ENCODE results near the gene MOGAT3. TPM values are rescaled to one million over a fixed set of nuclear protein-coding genes. Genes with fewer than 3 reads are reported as not detected.

MOGAT3 gene
- total RNA-seq, 1 donor from 2014 or later = not detected

DNA sequence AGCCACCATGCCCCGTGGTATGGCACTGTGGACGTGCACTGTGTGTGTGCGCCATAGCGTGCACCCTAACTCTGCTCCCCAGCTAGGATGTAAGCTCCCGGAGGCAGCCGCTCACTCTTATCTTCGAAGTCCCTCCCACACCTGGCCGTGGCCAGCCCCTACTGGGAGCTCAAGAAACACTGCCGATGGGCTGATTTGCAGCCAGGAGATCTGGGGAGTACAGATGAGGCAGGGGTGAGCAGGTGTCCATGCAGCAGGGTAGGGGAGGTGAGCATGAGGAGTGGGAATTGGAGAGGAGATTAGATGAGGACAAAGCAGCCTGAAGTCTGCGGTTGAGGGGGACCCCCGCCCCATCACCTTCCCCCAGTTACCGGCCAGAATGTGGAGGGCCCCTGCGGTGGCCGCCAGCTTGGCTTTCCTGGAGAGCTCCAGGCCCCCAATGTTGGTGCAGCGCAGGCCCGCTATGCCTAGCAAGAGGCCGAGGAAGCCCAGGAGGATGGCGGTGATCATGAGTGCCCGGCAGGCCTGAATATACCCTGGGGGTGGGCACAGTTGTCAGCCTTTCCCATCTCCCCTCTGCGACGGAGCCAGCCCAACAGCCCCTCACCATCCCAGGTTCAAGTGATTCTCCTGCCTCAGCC lies 33.2 kb upstream of the MOGAT3 start:
- no peak for DNase-seq

DNA sequence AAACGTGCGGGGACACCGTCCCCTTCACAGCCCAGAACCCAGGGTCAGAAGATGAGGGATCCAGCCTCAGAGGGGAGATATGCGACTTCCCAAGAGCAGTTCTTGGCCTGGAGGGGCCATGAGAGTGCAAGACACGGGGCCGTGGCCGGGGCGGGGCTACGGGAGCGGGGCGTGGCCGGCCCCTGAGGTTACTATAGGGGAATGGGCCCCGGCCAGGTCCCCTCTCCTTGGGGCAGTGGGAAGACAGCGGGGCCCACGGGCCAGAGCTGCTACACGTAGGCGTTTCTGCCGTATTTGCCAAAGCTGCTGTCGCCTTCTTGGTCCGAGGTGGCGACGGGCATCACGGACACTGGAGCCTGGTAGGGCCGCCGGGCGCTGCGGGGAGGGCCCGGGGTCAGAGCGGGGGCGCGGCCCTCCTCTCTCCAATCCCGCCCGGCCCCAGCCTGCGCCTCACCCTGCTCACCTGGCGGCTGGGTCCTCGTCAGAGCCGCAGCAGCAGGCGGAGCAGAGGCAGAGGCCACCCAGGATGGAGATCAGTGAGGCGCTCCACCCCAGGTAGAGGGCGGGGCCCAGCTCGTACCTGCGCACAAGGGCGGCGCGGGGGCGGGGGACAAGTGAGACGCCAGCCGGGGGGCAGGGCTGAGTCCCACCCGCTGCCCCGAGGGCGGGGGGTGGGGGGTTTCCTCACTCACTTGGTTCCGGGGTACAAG lies 31.5 kb upstream of the MOGAT3 start:
- peak; percentile 37 for DNase-seq

DNA sequence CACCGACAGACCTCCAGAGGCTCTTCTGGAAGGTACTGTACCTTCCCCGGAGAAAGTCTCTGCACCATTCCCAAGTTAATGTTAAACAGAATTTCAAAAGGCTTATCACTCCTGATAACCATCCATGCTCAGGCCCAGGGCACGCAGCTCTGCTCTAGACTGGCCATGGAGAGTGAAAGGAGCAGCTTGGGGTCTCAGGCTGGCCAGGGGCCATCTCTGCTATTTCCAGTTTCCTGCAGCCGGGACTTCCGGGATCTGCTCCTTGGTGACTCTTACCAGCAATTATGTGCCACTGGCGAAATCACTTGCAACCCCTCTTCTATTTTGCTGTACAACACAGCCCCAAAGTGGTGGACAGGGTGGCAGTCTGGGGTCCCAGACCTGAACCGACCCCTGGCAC lies 30.8 kb upstream of the MOGAT3 start:
- DNase-seq = no peak

DNA sequence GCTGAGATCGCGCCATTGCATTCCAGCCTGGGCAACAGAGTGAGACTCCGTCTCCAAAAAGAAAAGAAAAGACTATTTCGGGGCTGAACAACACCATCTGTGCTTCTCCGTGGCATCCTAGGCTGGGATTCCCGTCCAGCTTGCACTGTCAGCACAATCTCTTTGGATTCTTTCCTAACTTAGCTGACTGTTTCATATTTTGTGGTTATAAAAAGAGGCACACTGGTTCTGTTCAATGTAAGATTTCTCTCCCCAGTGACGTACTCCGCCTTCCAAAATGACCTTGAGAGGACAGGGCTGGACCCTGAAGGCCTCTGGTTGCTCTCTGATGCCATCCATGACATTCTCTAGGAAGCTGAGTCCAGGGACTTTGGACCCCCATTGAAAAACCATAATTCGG lies 25.9 kb upstream of the MOGAT3 start:
- DNase-seq = no peak

DNA sequence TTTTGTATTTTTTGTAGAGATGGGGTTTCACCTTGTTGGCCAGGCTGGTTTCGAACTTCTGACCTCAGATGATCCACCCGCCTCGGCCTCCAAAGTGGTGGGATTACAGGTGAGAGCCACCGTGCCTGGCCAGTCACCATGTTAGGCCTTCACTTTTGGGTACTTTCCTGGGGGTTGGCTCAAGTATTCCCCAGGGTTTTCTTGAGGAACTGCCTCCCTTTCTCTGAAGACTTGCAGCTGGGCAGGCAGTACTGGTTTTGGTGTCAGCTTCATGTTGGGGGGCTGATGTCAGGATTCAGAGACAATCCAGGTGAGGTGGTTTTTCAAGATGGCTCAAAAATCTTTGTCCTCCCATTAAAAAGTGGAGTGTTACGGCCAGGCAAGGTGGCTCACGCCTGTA lies 24.8 kb upstream of the MOGAT3 start:
- no peak for DNase-seq

DNA sequence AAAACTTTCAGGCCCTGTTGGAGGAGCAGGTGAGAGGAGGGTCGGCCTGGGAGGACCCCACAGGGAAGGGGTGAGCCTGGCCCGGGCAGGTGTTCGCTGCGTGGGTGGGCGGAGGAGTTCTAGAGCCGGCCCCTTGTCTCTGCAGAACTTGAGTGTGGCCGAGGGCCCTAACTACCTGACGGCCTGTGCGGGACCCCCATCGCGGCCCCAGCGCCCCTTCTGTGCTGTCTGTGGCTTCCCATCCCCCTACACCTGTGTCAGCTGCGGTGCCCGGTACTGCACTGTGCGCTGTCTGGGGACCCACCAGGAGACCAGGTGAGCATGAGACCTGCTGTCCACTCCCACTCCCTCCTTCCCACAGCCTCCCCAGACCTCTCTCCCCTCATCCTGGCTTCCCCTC lies 22.7 kb upstream of the MOGAT3 start:
- no peak for DNase-seq

DNA sequence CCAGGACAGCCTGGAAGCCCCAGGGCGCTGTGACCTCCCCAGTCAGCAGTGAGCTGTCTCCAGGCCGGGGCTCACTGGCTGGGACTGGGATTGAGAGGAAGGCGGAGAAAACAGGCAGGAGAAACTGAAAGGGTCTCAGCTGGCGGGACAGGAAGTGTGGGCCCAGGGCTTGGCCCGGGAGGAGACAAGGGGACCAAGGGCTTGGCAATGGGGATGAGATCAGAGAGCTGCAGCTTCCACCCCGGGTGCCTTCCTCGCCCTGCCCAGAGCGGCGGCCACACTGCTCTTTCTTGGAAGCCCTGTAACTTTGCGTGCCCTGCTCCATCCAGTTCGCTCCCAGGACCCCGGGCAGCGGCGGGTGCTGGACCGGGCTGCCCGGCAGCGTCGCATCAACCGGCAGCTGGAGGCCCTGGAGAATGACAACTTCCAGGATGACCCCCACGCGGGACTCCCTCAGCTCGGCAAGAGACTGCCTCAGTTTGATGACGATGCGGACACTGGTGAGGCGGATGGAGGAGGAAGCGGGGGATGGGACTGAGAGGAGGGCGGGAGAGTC lies 21.5 kb upstream of the MOGAT3 start:
- no peak for DNase-seq

DNA sequence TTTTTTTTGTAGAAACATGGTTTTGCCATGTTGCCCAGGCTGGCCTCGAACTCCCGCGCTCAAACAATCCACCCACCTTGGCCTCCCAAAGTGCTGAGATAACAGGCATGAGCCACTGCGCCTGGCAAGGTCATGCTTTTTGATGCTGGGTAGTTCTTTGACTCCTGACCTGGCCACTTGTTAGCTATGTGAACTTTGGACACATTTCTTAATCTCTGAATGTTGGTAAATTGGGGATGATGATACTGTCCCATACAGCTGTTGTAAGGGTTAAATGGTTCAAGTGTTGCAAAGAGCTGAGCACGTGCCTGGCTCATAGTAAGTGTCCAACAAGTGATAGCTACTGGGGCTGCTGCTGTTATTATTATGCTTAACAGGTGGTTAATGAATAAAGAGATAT lies 19.5 kb upstream of the MOGAT3 start:
- no peak for DNase-seq

DNA sequence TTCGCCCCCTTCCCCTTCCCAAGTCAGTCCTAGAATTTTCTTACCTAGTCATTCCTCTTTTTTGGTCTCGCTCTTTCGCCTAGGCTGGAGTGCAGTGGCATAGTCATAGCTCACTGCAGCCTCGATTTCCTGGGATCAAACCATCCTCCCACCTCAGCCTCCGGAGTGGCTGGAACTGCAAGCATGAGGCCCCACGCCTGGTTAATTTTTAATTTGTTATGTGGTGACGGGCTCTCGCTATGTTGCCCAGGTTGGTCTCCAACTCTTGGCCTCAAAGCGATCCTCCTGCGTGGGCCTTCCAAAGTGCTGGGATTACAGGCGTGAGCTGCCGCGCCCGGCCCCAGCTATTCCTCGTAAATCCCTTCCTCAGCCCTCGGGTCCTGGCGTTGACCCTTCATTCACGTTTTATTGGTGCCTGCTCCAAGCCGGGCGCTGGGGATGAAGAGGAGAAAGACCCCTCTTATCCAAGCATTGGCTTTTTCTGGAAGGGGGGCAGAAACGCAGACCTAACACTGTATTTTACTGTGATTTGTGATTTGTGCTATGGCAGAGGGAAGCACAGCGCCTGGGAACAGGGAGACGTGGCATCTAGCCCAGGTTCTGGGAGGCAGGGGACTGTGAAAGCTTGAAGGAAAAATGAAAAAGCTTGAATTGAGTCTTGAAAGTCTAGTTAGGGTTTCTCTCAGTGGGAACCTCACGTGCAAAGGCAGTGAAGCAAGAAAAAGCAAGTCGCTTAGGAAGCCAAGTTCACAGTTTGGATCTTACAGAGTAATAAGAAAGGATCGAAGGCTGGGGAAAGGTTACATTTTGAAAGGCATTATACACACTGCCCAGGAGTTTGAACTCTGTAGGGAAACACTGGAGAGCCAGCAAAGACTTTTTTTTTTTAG lies 17.6 kb upstream of the MOGAT3 start:
- no peak for DNase-seq

DNA sequence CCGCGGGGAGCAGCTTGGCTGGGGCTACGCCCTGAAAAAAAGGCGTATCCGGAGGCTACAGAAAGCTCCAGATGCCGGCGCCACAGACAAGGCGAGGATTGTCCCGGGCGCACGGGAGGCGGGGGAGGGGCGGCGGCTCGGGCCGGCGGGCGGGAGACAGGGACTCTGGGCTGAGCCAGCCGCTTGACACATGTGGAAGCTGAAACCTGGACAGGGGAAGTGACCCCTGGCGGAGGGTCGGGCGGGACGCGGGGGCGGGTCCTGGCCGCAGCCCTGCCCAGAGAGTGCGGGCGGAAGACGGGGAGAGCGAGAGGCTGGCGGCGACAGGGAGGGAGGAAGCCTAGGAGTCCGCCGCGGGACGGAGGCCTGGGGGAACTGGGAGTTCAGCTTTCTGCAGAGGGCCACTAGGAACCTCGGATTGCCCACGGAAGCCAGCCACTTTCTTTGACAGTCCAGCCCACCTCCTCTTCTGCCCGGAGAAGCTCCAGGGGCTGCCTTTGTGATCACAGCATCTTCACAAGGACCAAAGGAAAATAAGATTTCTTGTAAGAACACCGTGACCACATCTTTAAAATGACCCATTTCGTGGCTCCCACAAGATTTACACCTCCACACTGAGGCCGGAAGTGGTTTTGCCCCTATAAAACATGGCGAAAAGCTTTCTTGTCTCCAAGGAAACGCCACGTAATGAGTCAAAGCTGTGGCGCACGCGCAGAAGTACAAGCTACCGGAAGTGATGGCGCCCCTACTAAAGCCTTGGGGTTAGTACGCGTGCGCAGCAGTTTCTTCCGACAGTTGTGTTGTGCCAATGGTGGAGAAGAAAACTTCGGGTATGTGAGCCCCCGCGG lies 16.8 kb upstream of the MOGAT3 start, which contains the start of the genes PLOD3 and ZNHIT1:
PLOD3 (minus strand) TSS at position 194 of the 848 bp plus-strand sequence. CDS start 307 bp downstream, outside the sequence.
ZNHIT1 (plus strand) TSS at position 778 of the 848 bp plus-strand sequence; CDS start at position 809, 31 bp downstream.
- peak; percentile 100 for DNase-seq

DNA sequence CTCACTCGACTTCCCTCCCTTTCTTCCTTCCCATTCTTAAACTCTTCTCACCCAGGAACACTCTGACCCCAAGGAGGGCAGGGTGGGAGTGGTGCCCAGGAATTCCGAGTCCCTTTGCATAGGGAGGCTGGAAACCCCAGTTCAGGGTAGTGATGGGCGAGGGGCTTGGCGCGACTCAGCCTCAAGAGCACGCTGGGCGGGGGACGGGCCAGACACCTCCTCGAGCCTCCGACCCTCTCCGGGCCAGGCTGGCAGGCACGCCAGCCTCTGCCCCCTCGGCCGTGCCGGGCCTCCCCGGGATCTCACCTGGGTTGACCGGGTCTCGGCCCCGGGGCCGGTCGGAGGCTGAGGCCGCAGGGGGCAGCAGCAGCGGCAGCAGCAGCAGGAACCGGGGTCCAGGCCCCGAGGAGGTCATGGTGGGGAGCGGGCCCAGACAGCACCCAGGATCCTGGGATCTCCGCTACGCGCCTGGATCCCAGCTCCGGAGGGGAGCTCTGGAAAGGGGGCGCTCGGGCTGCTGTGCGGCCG lies 16.1 kb upstream of the MOGAT3 start:
- no peak for DNase-seq

DNA sequence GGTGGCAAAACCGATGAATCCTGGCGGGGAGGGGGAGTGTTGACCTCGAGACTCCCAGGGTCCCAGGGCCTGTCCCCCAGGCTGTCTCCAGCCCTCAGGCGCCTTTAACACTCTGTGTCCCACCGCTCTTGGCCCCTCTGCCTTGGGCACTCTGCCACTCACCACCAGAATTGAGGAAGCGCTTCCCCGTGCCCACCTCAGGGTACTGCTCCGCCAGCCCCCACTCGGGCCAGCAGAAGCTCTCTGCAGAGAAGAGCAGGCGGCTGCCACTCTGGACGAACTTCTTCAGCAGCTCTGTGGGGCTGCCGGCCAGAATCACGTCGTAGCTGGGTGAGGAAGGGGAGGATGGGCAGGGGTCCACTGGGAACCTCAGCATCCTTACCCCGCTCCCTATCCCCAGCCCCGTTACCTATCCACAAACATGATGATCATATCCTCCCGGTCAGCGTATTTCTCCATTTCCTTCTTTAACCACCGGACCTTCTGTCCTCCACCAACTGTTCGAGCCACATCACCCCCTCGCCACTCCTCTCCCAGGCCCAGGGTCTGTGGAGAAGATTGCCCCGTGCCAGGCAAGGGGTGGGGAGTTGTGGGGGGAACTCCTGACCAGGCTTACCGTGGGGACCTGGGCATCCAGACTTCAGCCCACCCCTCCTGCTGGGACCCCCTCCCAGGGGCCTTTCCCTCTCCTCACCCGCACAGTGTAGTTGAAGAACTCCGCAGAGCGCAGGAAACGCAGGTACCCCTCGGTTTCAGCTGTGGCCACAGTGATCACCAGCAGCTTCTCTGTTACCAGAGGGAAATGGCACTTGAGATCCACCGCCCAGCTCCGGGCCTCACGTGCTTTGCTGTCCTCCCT lies 15.4 kb upstream of the MOGAT3 start:
- no peak for DNase-seq

DNA sequence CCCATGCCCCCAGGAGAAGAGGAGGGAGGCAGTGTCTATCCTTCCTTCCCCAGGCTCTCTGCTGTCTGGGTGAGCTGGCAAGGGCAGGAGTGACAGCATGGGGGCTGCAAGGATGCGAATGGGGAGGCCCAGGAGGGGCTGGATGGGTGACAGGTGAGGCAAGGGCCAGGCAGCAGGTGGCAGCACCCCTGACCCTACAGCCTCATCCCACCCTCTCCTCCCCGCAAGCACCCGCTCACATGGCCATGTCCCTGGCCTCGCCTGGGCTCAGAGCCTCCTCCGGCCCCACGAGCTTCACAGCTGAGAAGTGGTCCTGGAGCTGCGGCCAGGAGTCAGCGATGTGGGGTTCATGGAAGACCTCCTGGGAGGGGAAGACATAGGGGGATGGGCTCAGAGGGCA lies 11.2 kb upstream of the MOGAT3 start:
- DNase-seq = no peak

DNA sequence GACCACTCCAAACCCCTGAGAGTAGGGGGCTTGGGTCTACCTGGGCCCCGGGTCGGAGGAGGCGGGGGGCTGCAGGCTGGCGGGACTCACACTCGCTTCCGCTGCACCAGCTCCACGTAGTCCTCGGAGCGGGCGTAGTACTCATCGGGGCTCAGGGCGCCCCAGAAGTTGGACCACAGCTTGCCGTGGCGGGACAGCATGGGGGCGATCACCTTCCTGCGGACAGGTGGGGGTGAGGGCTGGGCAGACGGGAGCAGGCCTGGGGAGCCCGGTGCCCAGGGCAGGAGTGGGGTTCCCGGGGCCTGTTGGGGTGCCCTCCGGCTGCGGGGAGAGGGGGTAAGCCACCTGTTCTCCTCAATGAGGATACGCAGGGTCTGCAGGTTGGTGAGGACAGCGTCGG lies 10.7 kb upstream of the MOGAT3 start:
- DNase-seq = no peak

DNA sequence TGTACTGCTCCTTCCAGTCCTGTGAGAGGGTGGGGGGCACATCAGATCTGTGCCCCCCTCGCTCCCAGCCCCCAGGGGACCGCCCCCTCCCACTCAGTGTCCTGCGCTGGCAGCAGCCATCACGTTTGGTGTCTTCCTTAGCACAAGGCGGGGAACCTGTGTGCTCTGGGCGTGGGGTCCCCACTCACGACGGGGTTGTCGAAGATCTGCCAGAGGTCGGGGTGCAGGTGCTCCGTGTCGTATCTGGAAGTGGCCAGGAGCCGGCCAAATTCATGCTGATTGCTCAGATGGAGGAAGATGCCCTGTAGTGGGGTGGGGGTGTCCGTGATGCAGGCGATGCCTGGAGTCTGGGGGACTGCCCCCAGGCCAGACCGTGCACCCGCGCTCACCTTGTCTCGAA lies 9.3 kb upstream of the MOGAT3 start:
- DNase-seq = no peak

DNA sequence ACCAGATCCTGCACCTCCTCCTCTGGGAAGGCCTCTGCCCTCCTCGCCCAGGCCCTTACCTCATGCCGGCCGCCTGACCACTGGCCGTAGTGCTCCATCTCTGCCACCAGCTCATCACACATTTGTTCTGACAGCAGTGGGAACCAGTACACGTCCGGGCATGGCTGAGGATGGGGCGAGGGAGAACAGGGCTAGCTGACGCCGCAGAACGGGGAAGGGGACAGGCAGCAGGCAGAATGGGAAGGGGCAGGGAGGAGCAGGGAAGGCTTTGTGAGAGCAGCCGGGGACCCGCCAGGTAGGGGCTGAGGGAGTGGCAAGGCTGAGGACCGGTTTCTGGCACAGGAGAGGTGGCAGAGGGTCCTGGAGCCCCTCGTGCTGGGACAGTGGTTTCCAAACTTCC lies 8.0 kb upstream of the MOGAT3 start:
- DNase-seq = no peak

DNA sequence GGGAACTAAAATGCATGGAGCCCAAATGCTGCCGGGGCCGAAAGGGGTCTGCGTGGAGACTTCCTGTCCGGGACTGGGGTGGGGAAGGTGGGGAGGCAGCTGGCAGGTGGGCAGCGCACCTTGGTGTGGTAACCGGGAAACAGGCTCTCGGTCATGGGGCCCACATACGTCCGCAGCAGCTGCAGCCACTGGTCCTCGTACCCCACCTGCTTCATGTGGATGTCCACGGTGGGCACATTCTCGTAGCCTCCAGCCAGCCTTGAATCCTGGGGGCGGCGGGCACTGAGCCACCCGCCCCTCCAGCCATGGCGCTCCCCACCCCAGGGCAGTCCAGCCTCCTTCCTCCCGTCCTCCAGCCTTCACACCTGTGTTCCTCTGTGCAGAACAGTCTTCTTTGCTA lies 6.6 kb upstream of the MOGAT3 start:
- DNase-seq = no peak

DNA sequence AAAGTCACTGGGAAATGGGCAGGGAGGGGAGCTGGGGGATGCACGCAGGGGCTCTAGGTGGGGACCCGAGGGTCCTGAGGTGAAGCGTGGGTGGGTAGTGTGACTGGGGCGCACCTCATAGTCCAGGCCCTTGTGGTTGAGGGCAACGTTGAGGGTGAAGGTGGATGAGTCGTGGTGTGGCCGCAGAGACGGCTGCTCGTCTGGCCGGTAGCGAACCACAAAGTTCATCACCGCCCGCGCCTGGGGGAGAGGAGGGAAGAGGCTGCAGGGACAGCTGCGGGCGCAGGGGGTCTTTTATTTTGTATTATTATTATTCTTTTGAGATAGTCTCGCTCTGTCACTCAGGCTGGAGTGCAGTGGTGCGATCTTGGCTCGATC lies 5.8 kb upstream of the MOGAT3 start:
- DNase-seq = no peak

DNA sequence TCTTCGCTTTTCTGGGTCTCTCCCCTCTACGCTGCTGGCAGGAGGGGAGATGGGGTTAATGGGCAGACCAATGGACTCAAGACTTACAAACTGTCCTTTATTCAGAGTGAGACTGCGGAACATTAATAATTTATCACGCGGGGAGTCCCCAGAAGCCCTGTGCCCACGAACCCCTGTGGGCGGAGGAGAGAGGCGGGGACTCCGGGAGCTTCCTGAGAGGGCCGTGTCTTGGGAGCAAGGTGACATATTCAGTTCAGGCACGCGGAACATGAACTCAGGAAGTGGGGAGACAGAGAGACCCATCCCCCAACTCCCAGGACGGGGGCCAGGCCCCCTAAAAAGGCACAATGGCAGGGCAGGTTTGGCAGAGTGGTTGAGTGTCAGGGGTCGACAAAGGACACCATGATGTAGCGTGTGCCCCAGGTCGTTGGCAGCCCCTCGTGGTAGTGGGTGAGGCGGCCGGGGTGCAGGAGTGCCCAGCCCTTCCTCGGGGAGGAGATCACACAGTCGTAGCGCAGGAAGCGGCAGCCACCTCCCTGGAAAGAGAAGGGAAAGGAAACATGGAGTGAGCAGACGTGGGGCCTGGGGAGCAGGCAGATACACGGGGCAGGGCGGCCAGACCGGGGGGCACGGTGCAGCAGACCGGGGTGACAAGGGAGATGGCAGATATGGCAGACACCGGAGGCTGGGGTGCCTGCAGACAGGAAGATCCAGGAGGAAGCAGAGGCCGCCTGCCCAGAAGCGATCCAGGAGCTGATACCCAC lies 5.2 kb upstream of the MOGAT3 start:
- no peak for DNase-seq

Measured in tongue (tissue), 2 donors.